ENCODE results near the gene CISD1. TPM values are rescaled to one million over a fixed set of nuclear protein-coding genes. Genes with fewer than 3 reads are reported as not detected.

Gene CISD1
- total and polyA plus RNA-seq, 10 of the 15 experiments (the other 5 are each of a cell fraction or from before 2014, with no cell fraction given): 23.0 to 162 (median 58.5) TPM

DNA sequence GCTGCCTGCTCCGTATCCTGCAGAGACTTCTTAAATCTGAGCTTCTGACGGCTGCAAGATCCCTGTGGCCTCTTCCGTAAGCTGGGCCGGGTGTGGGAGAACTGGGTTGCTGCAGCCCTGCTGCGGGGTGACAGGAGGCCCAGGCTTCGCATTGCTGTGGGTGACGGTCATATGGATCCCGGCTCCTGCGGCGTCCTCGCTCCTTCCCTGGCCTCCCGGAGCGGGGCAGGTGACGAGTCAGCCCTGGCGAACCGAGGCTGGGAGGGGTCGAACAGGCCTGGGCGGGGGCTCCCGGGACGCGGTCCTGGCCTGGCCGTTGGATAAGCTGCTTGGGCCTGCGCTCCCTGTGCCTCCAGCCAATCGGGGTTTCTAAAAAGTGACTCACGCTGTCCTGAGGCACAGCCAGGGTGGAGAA lies 58.0 kb downstream of the CISD1 start:
- Histone ChIP-seq H3K4me2 (ENCODE audit: control insufficient read depth, insufficient read depth) (no peak overlapping the region), H3K79me2 (ENCODE audit: control insufficient read depth, insufficient read depth, low read length) (no peaks in the 10 kb centered on the region), H3K27ac (ENCODE audit: control insufficient read depth, insufficient read depth) (no peak overlapping the region), H3K27me3 (replicated peaks in 1 of 2; ENCODE audit: control insufficient read depth in 2 of 2, insufficient read depth in 2 of 2, low read length in 1 of 2) (peaks cover 0 to 3% of the 10 kb centered on the region in 2 experiments; a peak in 1 of 4 replicates), H3K36me3 (ENCODE audit: control insufficient read depth in 2 of 2, insufficient read depth in 2 of 2, low read length in 1 of 2) (no peaks in the 10 kb centered on the region), H3K4me1 (ENCODE audit: control insufficient read depth, insufficient read depth, low read length) (peaks cover 4% of the 10 kb centered on the region; the same call in 1 of the 2 replicates), H2AFZ (ENCODE audit: control insufficient read depth, low read depth, low read length) (no peak overlapping the region), H4K20me1 (ENCODE audit: control insufficient read depth, insufficient read depth) (no peaks in the 10 kb centered on the region), H3K4me3 (no peak overlapping the region), H3K9ac (ENCODE audit: control insufficient read depth, insufficient read depth, low read length) (no peak overlapping the region), H3K9me3 (replicated peaks; ENCODE audit: control insufficient read depth, insufficient read depth, low read length) (no peaks in the 10 kb centered on the region)
- no TSS peak for BruUV-seq (replicated peaks)
- no peak for ATAC-seq
- no peak for DNase-seq (ENCODE audit: low read depth, low spot score)
- RAD21 ChIA-PET (ENCODE audit: unreplicated experiment): interaction anchor here (1.0 kb wide), 1 partner anchor 36 kb away, joined by 3 read pairs; no protein-coding TSS in a partner anchor
- in situ Hi-C loops (cut with MboI): no loop called here
- SMC1A ChIA-PET (ENCODE audit: uncharacterized antibody, unreplicated experiment): no interaction called here
- POLR2A ChIA-PET: no interaction called here
- CTCF ChIA-PET: interaction anchor here (1.6 kb wide), 1 partner anchor 27 kb away, joined by 4 read pairs; no protein-coding TSS in a partner anchor
- FAIRE-seq: no peak
- TF ChIP-seq SMC3 (IDR thresholded peaks at IDR 0.05; ENCODE audit: borderline replicate concordance, low read length) (no peak), EP300 (IDR thresholded peaks at IDR 0.05; ENCODE audit: borderline replicate concordance in 1 of 2, control insufficient read depth in 1 of 2, low read depth in 2 of 2, low read length in 2 of 2) (no peak), CBX5 (IDR thresholded peaks at IDR 0.05; ENCODE audit: low read depth) (no peak), SUPT20H (IDR thresholded peaks at IDR 0.05; ENCODE audit: borderline replicate concordance, control insufficient read depth, low read depth, low read length) (no peak), IKZF2 (IDR thresholded peaks at IDR 0.05) (no peak), NR2F1 (conservative IDR thresholded peaks at IDR 0.05) (no peak)
- TF ChIP-seq, protein P1, sequence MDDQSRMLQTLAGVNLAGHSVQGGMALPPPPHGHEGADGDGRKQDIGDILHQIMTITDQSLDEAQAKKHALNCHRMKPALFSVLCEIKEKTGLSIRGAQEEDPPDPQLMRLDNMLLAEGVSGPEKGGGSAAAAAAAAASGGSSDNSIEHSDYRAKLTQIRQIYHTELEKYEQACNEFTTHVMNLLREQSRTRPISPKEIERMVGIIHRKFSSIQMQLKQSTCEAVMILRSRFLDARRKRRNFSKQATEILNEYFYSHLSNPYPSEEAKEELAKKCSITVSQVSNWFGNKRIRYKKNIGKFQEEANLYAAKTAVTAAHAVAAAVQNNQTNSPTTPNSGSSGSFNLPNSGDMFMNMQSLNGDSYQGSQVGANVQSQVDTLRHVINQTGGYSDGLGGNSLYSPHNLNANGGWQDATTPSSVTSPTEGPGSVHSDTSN (IDR thresholded peaks at IDR 0.05; ENCODE audit: insufficient replicate concordance, low read depth, low read length): no peak
- TF ChIP-seq, protein P2, sequence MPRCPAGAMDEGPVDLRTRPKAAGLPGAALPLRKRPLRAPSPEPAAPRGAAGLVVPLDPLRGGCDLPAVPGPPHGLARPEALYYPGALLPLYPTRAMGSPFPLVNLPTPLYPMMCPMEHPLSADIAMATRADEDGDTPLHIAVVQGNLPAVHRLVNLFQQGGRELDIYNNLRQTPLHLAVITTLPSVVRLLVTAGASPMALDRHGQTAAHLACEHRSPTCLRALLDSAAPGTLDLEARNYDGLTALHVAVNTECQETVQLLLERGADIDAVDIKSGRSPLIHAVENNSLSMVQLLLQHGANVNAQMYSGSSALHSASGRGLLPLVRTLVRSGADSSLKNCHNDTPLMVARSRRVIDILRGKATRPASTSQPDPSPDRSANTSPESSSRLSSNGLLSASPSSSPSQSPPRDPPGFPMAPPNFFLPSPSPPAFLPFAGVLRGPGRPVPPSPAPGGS (IDR thresholded peaks at IDR 0.05; ENCODE audit: borderline replicate concordance, insufficient read depth, low read depth, low read length, poor library complexity, severe bottlenecking): no peak
- intact Hi-C loops (cut with micrococcal nuclease; ENCODE audit: unreplicated experiment): no loop called here
- WGBS (ENCODE audit: insufficient coverage, insufficient replicate concordance, low lambda C conversion rate, missing lambda C conversion rate): 79% methylated on average over 25 of the region's 25 CpGs

All from GM12878 (cell line).